Medulla oblongata (tissue), 1 donor: Measurements from ENCODE around the gene MED26.
A peak's percentile ranks its signal among the peaks of the same experiment; 100 is the strongest.

Experiments used
- DNase-seq: peaks from one replicate; pipeline ENCODE4 v3.0.0-alpha.2; 2015; ENCODE audit errors: extremely low spot score

The MED26 gene

DNA sequence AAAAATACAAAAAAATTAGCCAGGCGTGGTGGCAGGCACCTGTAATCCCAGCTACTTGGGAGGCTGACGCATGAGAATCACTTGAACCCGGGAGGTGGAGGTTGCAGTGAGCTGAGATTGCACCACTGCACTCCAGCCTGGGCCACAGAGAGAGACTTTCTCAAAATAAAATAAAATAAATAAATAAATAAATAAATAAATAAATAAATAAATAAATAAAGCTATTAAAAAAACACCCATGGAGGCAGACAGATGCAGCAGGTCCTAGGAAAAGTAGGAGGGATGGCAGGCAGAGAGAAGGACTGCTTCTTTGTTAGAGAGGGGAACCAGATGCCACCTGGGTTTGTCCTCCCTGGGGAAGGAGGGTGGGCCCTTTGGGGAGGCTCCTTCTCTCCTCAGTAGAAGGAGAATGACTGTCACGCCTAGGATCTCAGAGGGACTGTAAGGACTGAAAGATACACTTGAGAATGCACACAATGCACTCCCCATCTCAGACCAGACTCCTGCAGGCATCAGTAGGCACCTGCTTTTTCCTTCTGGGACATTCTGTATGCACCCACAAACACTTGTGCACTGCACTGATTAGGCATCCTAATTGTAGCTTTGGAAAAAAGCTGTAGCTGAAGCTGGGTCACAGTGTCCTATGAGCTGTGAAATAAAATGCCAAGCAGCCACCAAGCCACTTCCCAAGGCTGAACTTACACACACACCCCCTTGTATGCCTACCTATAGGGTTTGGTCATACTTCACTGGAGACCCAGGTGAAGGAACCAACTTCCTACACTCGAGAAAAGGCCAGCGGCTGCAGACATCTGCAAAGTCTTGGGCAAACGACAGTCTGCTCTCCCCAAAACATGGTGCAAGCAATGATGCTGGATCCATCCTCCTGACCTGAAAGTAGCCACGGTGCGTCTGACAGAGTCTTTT, 36.9 kb downstream of the MED26 start:
- DNase-seq: no peak

DNA sequence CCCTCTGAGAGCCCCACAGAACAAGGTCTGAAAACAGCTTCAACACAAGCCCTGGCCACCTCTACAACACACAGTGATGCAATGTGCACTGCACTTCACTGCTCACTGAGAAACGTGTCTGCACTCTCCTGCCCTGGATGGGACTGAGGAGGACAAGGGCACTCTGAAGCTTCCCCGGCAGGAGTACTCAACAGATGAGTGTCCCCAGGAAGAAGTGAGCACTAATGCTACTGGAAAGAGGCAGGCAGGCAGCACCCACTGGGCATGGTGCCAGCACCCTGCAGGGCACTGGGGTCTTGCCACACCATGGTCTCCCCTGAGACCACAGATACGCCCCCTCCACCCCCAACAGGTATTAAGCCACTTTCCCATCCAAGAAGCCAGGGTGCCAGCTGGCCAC, 38.1 kb downstream of the MED26 start:
- DNase-seq: no peak

DNA sequence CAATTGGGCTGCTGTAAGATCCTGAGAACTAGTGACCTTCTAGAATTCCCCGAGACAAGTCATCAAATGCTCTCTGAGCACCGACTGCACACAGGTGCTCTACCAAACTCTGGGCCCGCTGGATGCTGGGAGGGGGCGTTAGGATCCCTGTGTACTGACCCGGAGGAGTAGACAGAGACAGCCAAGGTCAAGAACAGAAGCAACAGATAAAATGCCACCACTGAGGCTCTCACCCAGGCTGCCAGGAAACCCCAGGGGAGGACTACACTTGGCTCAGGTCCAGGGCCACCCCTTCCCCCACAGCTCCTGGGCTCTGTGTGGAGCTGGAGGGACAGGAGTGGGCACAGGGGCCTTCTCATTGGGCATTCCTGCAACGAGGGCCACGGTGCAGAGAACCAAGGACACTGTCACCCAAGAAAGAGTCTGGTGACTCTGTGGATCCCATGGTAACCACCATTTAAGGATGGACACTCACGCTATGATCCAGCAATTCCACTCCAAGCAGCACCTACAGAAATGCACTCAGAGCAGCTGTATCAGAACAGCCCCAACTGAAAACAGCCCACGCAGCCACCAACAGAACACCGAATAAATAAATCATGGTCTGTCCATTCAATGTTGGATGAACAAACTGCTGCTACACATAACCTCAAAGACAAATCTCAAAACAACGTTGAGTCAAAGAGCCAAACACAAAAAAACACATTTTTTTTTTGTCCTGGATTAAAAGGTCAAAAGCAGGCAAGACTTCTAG, 39.0 kb downstream of the MED26 start:
- DNase-seq: no peak

DNA sequence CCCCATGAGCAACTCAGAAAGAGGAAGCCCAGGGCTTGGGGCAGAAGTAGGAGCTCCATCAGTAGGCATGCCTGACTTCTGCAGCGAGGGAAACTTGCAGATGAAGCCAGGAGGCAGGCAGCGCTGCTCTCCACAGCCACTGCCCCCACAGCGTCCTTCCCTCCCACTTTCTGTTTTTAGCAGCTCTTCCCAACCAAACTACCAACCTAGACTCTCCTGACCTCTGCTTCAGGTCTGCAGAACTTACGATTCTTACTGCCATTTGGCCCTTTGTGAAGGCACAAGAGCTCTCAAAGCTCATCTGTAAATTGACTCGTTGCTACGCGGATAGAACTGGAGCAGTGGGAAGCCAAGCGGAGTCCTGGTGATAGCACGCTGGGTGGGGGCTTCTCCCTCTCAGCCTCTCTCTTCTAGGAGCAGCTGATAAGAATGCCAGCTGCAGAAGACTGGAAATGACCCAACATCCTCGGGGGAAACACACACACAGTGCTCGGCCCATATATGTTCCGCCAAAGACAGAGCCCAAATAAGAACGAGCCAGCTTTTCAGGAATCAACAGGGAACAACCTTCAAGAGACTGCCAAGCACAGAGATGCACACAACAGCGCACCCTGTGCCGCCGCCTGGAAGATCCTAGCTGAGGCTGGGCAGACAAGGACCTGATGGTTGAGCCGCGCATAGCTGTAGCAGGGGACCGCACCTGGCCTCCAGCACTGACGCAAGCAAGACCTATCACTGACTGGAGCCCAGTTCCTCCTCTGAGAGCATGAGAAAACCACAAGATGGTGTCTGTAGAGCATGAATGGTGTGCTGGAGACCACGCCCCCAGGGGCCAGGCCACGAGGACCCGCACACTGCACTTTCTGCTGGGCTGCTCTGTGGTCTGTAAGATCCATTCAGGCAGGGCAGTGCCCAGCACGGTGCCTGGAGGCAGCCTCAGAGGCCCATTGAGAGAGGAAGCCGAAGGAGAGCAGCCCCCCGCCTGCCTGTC, 39.9 kb downstream of the MED26 start:
- DNase-seq: peak; percentile 70

DNA sequence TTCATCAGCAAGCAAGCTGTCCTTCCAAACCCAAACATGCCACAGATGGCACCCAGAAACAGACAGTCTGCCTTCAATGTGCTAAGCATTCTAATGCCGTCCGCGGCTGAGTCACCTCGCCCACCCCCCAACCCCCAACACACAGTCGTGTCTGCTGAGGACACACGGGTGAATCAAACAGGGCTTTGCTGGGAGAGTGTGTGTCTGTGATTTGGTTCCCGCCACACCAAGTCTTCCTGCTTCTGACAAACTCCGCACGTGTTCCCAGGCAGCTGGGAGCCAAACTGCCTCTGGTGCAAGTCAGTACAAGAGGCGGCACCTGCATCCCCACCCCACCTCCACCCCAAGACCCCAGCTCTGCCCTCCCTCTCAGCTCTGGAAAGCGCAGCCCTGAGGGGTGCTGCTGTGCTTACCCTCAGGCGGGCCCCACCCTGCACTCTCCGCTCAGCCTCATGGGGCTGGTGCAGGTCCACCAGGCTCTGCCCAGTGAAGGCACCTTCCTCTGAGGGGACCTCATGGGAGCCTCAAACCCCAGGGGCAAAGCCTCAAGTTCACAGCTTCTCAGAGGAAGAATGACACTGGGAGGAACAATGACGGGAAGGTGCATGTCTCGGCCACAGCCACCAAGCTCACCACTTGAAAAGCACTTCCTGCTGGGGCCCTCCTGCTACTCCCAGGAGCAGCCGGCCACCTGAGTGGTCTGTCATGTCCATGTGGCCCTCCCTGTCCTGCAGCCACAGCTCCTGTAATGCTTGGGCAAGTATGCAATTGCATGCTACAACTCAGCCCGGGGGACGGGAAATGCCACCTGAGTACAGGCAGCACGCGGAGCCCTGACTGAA, 40.8 kb downstream of the MED26 start:
- no peak for DNase-seq

DNA sequence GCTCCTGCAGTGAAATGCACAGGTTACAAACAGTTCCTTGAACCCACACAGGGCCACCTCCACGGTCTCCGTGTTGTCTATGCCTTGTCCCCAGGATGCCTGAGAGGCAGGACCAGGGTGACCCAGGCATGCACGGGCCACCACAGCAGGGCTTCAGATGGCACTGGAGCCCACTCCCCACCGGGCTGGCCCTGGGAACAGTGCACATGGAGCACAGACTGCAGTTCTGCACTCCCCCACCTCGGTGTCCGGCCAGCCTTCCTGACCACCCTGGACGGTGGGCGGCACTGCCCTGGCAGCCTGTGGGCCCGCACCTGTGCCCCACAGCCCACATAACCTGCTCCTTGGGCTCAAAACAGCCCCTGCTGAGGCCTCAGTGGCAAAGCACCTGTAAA, 41.5 kb downstream of the MED26 start:
- no peak for DNase-seq

DNA sequence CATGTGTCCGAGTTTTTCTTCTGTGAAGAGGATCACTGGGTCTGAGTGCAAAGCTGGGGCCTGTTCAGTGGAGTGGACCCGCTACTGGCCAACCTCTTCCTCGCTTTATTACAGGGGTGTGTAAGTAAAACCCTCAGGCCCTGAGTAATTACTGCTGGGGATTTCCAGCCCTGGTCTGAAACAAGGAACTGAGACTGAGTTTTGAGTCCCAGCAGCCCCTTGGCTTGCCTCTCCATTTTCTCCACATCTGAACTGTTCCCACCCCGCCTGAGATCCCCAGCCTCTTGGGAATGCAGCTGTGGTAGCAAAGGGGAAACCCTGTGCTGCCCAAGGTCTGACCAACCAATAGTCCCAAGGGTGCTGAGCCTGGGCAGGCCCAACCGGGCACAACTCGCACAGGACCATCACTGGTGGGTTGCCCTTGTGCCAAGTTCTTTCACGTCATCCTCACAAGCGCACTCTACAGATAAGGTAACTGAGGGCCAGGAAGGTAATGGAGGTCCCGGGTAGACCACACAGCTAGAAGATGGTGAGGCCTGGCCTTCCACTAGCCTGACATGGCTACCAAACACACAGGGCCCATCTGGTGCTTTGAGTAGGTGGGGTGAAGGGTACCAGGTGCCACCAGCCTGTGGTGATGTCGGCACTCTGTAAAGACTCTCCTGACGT, 42.1 kb downstream of the MED26 start:
- peak; percentile 48 for DNase-seq

DNA sequence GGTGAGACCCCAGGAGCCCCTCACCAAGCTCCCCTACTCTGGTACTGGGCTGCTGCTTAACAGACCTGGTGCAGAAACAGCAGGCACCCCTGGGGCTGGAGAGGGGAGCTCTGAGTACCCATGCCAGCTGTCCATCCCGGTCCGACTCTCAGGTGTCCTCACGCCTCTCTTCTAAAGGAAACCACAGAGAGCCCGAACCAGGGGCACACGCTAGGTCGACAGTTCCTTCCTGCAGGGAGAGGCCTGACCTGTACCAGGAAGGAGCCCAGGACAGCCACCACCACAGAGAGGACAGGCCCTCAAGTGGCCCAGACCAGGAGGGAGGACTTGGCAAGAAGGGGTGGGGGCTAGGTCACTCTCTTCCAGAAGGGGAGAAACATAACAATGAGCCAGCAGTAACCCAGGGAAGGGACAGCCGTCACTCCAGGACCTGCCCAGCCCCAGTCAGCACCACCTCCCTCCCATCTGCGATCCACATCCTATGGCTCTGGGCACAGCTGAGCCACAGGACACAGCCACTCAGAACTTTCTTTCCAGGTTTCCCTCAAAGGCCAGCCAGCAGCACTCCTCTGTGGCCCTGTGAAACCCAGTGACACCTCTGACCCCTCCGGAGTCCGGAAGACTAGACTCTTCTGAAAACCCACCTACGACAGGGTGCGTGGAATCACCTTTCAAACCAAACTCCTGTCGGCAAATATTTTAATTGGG, 42.8 kb downstream of the MED26 start:
- DNase-seq: no peak

DNA sequence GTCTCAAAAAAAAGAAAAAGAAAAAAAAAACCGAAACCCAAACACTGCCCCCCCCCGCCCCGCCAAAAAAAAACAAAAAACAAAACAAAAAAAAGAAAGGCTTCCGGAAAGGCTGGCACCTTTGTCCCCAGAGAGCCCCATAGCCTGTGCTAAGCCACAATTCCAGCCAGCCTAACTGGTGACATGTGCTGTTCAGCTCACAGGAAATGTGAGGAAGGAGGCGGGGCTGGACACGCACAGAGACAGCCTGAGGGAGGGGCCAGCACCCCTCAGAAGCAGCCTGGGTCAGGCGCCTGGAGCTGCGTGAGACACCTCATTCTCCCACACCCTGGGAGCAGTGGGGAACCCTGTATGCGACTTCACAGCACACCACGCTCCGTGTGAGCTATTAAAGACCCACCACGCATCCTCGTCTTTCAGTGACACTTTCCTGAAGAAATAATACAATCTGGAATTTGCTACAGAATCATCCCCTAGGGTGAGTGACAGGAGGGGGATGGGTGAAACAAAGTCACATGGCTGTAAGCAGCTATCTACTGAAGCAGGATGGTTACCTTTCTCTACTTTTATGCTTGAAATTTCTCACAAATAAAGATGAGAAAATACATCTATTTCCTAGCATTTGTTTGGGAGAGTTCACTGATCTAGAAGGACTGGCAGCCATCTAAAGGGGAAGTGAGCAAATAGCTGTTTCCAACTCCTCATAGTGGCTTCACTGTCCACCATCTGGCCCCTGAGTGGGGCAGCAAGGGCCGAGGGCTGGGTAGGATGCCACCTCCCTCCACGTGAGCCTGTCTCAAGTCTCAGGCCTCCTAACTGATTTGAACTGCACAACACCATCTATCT, 43.5 kb downstream of the MED26 start:
- peak; percentile 92 for DNase-seq

DNA sequence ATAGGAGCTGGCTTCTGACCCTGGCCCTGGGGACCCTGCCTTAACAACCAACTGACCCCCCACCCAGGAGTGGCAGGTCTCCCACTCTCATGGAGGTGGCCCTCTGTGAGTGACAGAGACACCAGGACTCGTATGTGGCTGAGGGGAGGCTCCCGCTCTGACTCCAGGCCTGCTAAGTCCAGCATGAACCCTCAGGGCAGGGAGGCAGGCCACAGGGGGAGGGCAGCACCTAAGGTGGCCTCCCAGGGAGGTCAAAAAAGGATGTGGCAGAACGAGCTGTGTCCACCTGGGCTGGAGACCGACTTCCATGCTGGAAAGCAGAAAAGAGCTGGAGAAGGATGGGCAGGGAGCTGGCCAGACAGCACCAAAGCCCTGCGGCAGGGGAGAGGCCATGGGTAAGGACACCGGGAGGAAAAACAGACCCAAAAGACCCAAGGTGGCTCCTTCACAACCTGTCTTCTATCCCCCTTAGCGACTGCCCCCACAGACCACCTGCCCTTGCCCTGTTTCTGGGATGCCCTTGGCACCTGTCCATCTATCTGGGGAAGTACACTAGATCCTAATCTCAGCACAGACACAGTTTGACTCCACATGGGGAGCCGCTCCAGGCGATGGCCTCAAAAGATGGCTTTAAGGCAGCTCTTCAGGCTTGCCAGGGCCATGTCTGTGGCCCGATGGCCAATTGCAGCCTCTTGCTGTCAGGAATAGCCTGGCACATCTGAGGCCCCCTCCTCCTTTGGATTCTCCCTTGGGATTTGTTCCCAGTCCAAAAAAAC, 45.3 kb downstream of the MED26 start:
- no peak for DNase-seq

DNA sequence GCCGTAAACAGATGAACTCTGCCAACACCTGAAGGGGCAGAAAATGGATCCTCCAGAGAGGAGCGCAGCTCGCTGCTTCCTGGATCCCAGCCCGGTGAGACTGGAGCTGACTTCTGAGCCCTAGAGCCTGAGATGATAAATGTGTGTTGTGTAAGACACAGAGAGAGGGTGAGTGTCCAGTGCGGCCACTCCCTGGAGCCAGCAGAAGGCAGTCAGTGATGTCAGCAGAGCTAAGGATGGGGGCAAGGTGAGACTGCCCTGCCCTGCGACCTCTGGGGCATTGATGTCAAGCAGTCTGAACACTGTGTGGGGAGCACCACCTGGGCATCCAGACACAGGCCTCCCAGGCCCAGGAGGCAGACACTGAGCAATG, 46.0 kb downstream of the MED26 start:
- DNase-seq: no peak

DNA sequence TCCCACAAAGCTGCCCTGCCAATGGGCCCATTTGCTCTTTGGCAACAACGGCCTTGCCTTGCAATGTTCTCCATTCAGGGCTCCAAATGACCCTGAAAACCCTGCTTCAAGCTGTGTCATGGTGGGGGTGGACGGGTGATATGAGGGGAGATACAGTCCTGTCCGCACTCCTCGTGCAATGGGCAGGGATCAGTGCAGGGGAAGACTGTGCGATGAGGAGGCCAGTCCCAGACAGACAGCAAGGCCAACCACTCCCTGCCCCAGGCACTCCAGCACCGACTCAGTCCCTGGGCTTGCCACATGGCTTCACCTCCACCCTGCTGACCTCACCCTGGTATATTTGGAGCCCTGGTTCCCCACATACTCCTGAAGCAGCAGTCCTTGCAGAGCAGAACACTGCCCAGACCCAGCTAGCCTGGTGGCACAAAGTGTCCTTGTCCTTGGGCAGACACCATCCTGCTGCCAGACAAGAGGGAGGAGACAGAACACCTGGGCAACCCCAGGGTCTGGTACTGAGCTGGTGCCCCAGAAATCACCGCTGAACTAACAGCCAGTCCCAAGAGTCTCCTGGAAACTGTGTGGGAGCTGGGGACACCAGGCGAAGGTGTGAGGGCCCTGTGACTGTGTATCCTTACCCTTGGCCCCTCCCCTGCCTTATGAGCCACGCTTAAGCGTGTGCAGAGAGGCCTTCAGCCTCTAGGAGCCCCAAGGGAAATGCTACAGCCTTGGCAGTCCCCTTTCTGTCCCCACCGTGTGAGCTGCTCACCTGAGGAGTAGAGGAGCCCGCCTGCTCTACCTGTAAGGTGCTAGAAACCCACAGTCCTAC, 46.6 kb downstream of the MED26 start:
- no peak for DNase-seq

DNA sequence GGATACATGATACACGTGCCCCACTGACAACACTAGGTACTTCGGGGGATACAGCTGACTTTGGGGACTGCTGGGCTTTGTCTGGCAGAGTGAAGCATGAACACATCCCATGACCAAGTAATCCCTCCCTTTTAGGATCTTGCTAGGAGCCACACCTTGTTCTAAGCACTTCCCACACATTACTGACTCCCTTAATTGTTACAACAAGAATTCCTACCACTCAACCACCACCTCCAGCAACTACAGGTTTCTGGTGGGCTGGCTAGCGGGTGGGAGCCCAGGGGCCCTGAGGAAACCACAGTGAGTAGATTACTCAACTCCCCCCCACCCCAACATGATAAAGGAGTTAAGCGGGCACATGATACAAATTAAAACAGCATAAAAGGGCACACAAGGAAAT, 48.6 kb downstream of the MED26 start:
- no peak for DNase-seq

DNA sequence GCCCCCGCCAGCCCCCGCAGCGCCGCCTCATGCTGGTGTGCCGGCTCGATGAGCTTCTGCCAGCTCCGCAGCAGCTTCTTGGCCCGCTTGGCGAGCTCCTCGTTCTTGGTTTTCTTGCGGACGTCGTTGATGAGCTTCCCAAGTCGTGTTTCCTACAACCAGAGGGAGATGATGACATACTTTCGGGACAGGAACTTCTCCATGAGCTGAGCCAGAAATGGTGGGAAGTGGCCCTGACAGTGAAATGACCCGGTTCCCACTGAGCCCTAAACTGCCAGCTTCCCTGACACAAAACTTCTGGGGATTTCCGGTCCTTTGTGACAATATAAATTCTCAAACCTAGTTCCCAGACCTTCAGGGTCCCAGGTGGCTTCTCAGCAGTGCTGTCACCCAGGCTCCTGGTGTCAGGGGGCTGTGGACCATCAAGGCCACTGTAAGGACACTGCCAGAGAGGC, 50.4 kb downstream of the MED26 start:
- DNase-seq: no peak

DNA sequence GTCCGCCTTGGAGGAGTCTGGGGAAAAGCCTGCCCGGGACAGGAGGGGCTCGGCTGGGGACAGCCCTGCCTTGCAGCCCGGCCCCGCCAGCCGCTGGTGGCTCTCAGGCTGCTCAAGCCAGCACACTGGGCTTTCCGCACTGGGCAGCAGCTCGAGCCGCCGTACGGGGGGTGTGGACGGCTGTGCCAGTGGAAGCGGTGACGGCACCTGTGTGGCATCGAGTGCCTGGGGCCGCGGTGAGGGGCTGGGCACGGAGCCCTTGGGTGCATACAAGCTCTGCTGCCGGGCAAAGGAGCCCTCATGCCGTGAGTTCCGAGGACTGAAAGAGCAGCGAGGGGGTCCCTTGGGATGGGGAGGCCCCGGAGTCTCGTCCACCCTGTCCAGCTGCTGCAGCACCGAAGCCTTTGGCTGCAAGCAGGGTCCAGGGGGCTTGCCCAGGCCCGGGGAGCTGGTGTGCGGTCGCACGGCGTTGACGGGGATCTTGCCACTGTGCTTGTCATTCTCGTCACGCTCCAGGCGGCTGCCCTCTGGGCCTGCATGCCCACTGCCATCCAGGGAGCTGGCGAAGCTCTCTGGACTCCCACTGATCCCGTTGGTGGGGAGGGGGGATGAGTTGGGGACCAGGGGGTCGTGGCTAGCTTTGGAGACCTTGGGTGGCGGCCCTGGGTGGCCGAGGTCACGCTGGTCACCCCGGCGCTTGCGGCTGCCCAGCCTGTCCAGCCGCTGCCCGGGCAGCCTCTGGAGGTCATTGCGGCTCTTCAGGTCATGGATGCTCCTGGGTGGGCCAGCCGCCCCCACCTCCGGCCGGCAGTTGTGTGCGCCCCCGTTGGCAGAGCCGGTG, 51.1 kb downstream of the MED26 start:
- no peak for DNase-seq
